GM12878 (cell line): ENCODE results near the gene PADI4. TPM values are rescaled to one million over a fixed set of nuclear protein-coding genes. Genes with fewer than 3 reads are reported as not detected.

Experiments
- ATAC-seq: fragments of 200-7000 bp; cut with Tn5 transposase; 3 replicates; pipeline ENCODE4 v1.9.1; 2020; ENCODE audit warnings: mild to moderate bottlenecking, moderate library complexity
- BruUV-seq: library from RNA; stranded (reverse); fragments of 400-500 nt; replicated peaks from 2 replicates; lab custom pipeline; 2021; lab: Mats Ljungman, UMichigan
- CTCF ChIA-PET: fragments of 300-600 bp; sonication (Branson Sonifier 250); formaldehyde crosslinking; extraction: SDS; loops from one replicate; lab custom pipeline; 2021; ENCODE audit warnings: inconsistent platforms; lab: Yijun Ruan, JAX
- POLR2A ChIA-PET: fragments of 350-600 bp; formaldehyde crosslinking; extraction: SDS; loops from one replicate; lab custom pipeline; 2021; ENCODE audit warnings: inconsistent platforms; lab: Charles Lee
- RAD21 ChIA-PET: fragments of 300-600 bp; sonication (Branson Sonifier 250); formaldehyde crosslinking; loops from one replicate; lab custom pipeline; 2023; ENCODE audit warnings: antibody characterized with exemption; ENCODE audit not compliant: unreplicated experiment; lab: Charles Lee
- SMC1A ChIA-PET: fragments of 300-600 bp; sonication (Branson Sonifier 250); formaldehyde crosslinking; loops from one replicate; lab custom pipeline; 2023; ENCODE audit not compliant: unreplicated experiment, uncharacterized antibody; lab: Charles Lee
- DNase-seq: peaks from one replicate; pipeline ENCODE4 v3.0.0-alpha.2; 2011; ENCODE audit warnings: low read depth, low spot score
- FAIRE-seq: peaks from 3 replicates; lab custom pipeline; 2011; peaks lifted over from hg19 to GRCh38; lab: Jason Lieb, UNC
- H2AFZ ChIP-seq: 2 replicates; pipeline ENCODE4 v1.6.0; 2011; ENCODE audit warnings: low read depth, low read length, control low read depth; ENCODE audit not compliant: control insufficient read depth
- H3K27ac ChIP-seq: 2 replicates; pipeline ENCODE4 v1.5.1; 2011; ENCODE audit warnings: control low read depth; ENCODE audit not compliant: control insufficient read depth, insufficient read depth
- H3K27me3 ChIP-seq, 2 experiments: replicated peaks in 1 of 2; 2 replicates each; pipeline versions ENCODE4 v1.6.0 to v1.6.1; 2011; ENCODE audit warnings: low read length in 1 of 2; ENCODE audit not compliant: control insufficient read depth in 2 of 2, insufficient read depth in 2 of 2
- H3K36me3 ChIP-seq, 2 experiments: 2 replicates each; pipeline ENCODE4 v1.5.1; 2011; ENCODE audit warnings: low read length in 1 of 2; ENCODE audit not compliant: control insufficient read depth in 2 of 2, insufficient read depth in 2 of 2
- H3K4me1 ChIP-seq: 2 replicates; pipeline ENCODE4 v1.6.1; 2011; ENCODE audit warnings: mild to moderate bottlenecking, low read length, moderate library complexity, mixed read lengths; ENCODE audit not compliant: control insufficient read depth, insufficient read depth
- H3K4me2 ChIP-seq: 2 replicates; pipeline ENCODE4 v1.6.0; 2011; ENCODE audit warnings: control low read depth; ENCODE audit not compliant: control insufficient read depth, insufficient read depth
- H3K4me3 ChIP-seq: fragments of 200-600 bp; sonication (generic); 2 replicates; pipeline ENCODE4 v1.5.1; 2016
- H3K79me2 ChIP-seq: 2 replicates; pipeline ENCODE4 v1.6.0; 2011; ENCODE audit warnings: low read length; ENCODE audit not compliant: control insufficient read depth, insufficient read depth
- H3K9ac ChIP-seq: 2 replicates; pipeline ENCODE4 v1.8.0; 2011; ENCODE audit warnings: low read length, control low read depth, mixed read lengths; ENCODE audit not compliant: control insufficient read depth, insufficient read depth
- H3K9me3 ChIP-seq: replicated peaks from 3 replicates; pipeline ENCODE4 v1.5.1; 2011; ENCODE audit warnings: mild to moderate bottlenecking, low read length; ENCODE audit not compliant: control insufficient read depth, insufficient read depth
- H4K20me1 ChIP-seq: 2 replicates; pipeline ENCODE4 v1.6.0; 2011; ENCODE audit not compliant: control insufficient read depth, insufficient read depth
- ATF3 ChIP-seq: IDR thresholded peaks from 2 replicates; pipeline ENCODE4 v1.6.1; 2011; ENCODE audit warnings: low read depth, mild to moderate bottlenecking, low read length, moderate library complexity, borderline replicate concordance; ENCODE audit errors: extremely low read depth
- CHD2 ChIP-seq: IDR thresholded peaks from 2 replicates; pipeline ENCODE4 v1.6.1; 2011; ENCODE audit warnings: low read depth, low read length, improper control_type of control experiment, borderline replicate concordance
- EGR1 ChIP-seq, 2 experiments: IDR thresholded peaks; 1 replicate in 1 of 2; 2 replicates in 1 of 2; pipeline ENCODE4 v1.6.1; 2011 to 2012; ENCODE audit warnings: low read depth in 2 of 2, low read length in 2 of 2, borderline replicate concordance in 1 of 2, mild to moderate bottlenecking in 1 of 2, moderate library complexity in 1 of 2
- ELK1 ChIP-seq: IDR thresholded peaks from 2 replicates; pipeline ENCODE4 v1.6.1; 2012; ENCODE audit warnings: low read depth, low read length, improper control_type of control experiment
- EZH2 ChIP-seq: IDR thresholded peaks from 2 replicates; pipeline ENCODE4 v1.6.1; 2012; ENCODE audit warnings: low read depth, mild to moderate bottlenecking, control low read depth, inconsistent platforms, low read length, borderline replicate concordance; ENCODE audit not compliant: control insufficient read depth
- GABPA ChIP-seq: IDR thresholded peaks from 2 replicates; pipeline ENCODE4 v1.6.1; 2014; ENCODE audit warnings: antibody characterized with exemption, low read depth, mild to moderate bottlenecking, inconsistent platforms
- HDAC6 ChIP-seq: fragments of 200-600 bp; sonication (generic); IDR thresholded peaks from one replicate; pipeline ENCODE4 v1.8.0; 2017; ENCODE audit warnings: antibody characterized with exemption; ENCODE audit not compliant: unreplicated experiment
- IKZF2 ChIP-seq, 2 experiments: fragments of 450-650 bp; IDR thresholded peaks; 2 replicates each; pipeline ENCODE4 v1.6.1; 2017; ENCODE audit warnings: mild to moderate bottlenecking in 2 of 2, moderate library complexity in 2 of 2
- JUNB ChIP-seq: IDR thresholded peaks from 2 replicates; pipeline ENCODE4 v1.6.1; 2016; ENCODE audit warnings: antibody characterized with exemption, mild to moderate bottlenecking
- JUND ChIP-seq: IDR thresholded peaks from 2 replicates; pipeline ENCODE4 v1.6.1; 2012; ENCODE audit warnings: low read depth, mild to moderate bottlenecking, low read length, improper control_type of control experiment, moderate library complexity
- NFYA ChIP-seq: IDR thresholded peaks from 2 replicates; pipeline ENCODE4 v1.6.1; 2011; ENCODE audit warnings: low read depth, mild to moderate bottlenecking, low read length, improper control_type of control experiment, borderline replicate concordance
- NR2F1 ChIP-seq: fragments of 450-650 bp; conservative IDR thresholded peaks from 2 replicates; pipeline ENCODE4 v1.6.1; 2017; ENCODE audit warnings: mild to moderate bottlenecking
- RELB ChIP-seq: fragments of 450-650 bp; IDR thresholded peaks from 2 replicates; pipeline ENCODE4 v1.6.1; 2017; ENCODE audit warnings: low read depth, mild to moderate bottlenecking, moderate library complexity
- RFX5 ChIP-seq: IDR thresholded peaks from 2 replicates; pipeline ENCODE4 v1.6.1; 2011; ENCODE audit warnings: low read depth, low read length, improper control_type of control experiment
- SIN3A ChIP-seq: IDR thresholded peaks from 2 replicates; pipeline ENCODE4 v1.6.1; 2012; ENCODE audit warnings: low read depth, low read length, improper control_type of control experiment
- SKIL ChIP-seq: fragments of 450-650 bp; IDR thresholded peaks from 2 replicates; pipeline ENCODE4 v1.6.1; 2017; ENCODE audit warnings: mild to moderate bottlenecking, low read depth, inconsistent platforms; ENCODE audit not compliant: poor library complexity, severe bottlenecking
- TARDBP ChIP-seq: IDR thresholded peaks from 2 replicates; pipeline ENCODE4 v1.6.1; 2016; ENCODE audit warnings: borderline replicate concordance
- ZBED1 ChIP-seq: IDR thresholded peaks from 2 replicates; pipeline ENCODE4 v1.6.1; 2016; ENCODE audit warnings: borderline replicate concordance
- ZNF622 ChIP-seq: fragments of 450-650 bp; IDR thresholded peaks from 2 replicates; pipeline ENCODE4 v1.6.1; 2017; ENCODE audit warnings: mild to moderate bottlenecking, inconsistent platforms
- ZSCAN29 ChIP-seq: fragments of 450-650 bp; IDR thresholded peaks from 2 replicates; pipeline ENCODE4 v1.6.1; 2017; ENCODE audit warnings: mild to moderate bottlenecking, moderate library complexity
- WGBS: methylation state at CpG from one replicate; pipeline ENCODE4 v1.1.6; 2016; ENCODE audit warnings: low lambda C conversion rate; ENCODE audit not compliant: insufficient replicate concordance, insufficient coverage; ENCODE audit errors: missing lambda C conversion rate; 5-methylcytosine and 5-hydroxymethylcytosine counted together
- in situ Hi-C: fragments of 300-500 bp; cut with MboI; formaldehyde crosslinking; loops from 9 replicates; pipeline ENCODE4 v1.14.3; 2018; ENCODE audit warnings: mixed read lengths
- intact Hi-C: fragments of 100-400 bp; cut with micrococcal nuclease; formaldehyde crosslinking; loops from one replicate; pipeline ENCODE4 v1.14.2; 2022; ENCODE audit not compliant: unreplicated experiment
- polyA plus RNA-seq, 11 experiments: library from polyadenylated mRNA; depleted of rRNA in 4 of 11; unstranded in 6 of 11; stranded (reverse) in 5 of 11; fragments of >200 nt; fragmentation: Nextera tagmentation in 4 of 11; fragmentation: Illumina TruSeq in 1 of 11; extraction: Ambion mirVana in 4 of 11; extraction: Trizol in 1 of 11; gene quantifications; 1 replicate in 1 of 11; 2 replicates in 10 of 11; pipeline versions ENCODE4 v1.2.1 to v1.2.3, GENCODE V29; 2011 to 2016; ENCODE audit warnings: inconsistent platforms in 2 of 11, missing spikeins in 2 of 11, low read depth in 1 of 11
- total RNA-seq, 4 experiments: library from RNA; depleted of rRNA in 3 of 4; stranded (reverse); fragments of >200 nt in 3 of 4; fragmentation: Illumina TruSeq in 1 of 4; extraction: Trizol in 1 of 4; gene quantifications; 2 replicates each; pipeline versions ENCODE4 v1.2.1 to v1.2.3, GENCODE V29; 2013 to 2021

Gene PADI4
- total and polyA plus RNA-seq, 10 of the 15 experiments (the other 5 are each of a cell fraction or from before 2014, with no cell fraction given), result 0.08 to 0.47 (median 0.15) TPM; not detected in 3

- SMC1A ChIA-PET, result no interaction called here
Observed at GRCh38 chr1:17403081-17403480, 95.1 kb downstream of the PADI4 start.

More at GRCh38 chr1:17403081-17403480, 95.1 kb downstream of the PADI4 start:
- RAD21 ChIA-PET, result no interaction called here
- no peak overlapping the region for H3K9ac ChIP-seq
- TF ChIP-seq JUNB (no peak), HDAC6 (no peak), ATF3 (no peak), ZBED1 (no peak), ZSCAN29 (no peak), CHD2 (no peak), EGR1 (IDR thresholded peaks at IDR 0.05; ENCODE audit: borderline replicate concordance in 1 of 2, low read depth in 2 of 2, low read length in 2 of 2) (no peak), GABPA (no peak), NFYA (no peak), ELK1 (no peak), RFX5 (no peak), JUND (no peak), SKIL (no peak), ZNF622 (no peak), IKZF2 (IDR thresholded peaks at IDR 0.05) (no peak), SIN3A (no peak), EZH2 (no peak), TARDBP (no peak), NR2F1 (no peak), RELB (no peak)
- BruUV-seq, result no TSS peak
- no peak for FAIRE-seq
- no peak overlapping the region for H3K4me3 ChIP-seq
- H3K27me3 ChIP-seq, result no peaks in the 10 kb centered on the region
- in situ Hi-C loops, result no loop called here
- H3K4me2 ChIP-seq, result no peak overlapping the region
- H4K20me1 ChIP-seq, result no peaks in the 10 kb centered on the region; the same call in 1 of the 2 replicates
- POLR2A ChIA-PET, result no interaction called here
- no peaks in the 10 kb centered on the region for H3K79me2 ChIP-seq
- H3K9me3 ChIP-seq, result no peaks in the 10 kb centered on the region
- no peak for DNase-seq
- intact Hi-C loops, result no loop called here
- CTCF ChIA-PET, result no interaction called here
- no peak overlapping the region for H2AFZ ChIP-seq
- WGBS, result 28% methylated on average over 3 of the region's 3 CpGs
- no peaks in the 10 kb centered on the region for H3K4me1 ChIP-seq
- no peak overlapping the region for H3K27ac ChIP-seq
- no peak for ATAC-seq
- H3K36me3 ChIP-seq, result peaks cover 4 to 6% of the 10 kb centered on the region in 2 experiments; a peak in 3 of 4 replicates
